DOHH2 (cell line): ENCODE measurements around the gene MICAL3.
"Not testable (repeated sequence)": the region's sequence is repeated elsewhere in the genome, so short reads cannot be mapped to it uniquely, and the experiment has no call there.

Experiments used
- H3F3A ChIP-seq: fragments of 200-600 bp; sonication (generic), shearing (Covaris generic); 2 replicates; pipeline ENCODE4 v1.6.0; 2016; ENCODE audit warnings: antibody characterized with exemption, mild to moderate bottlenecking; ENCODE audit not compliant: control insufficient read depth, insufficient read depth
- H3K27ac ChIP-seq: fragments of 200-600 bp; sonication (generic); 2 replicates; pipeline ENCODE4 v1.5.1; 2014; ENCODE audit warnings: low read depth, mild to moderate bottlenecking, low read length, moderate library complexity
- H3K27me3 ChIP-seq: fragments of 200-600 bp; sonication (generic); 2 replicates; pipeline ENCODE4 v1.6.1; 2014; ENCODE audit warnings: mild to moderate bottlenecking, low read length, mixed read lengths; ENCODE audit not compliant: control insufficient read depth
- H3K36me3 ChIP-seq: fragments of 200-600 bp; sonication (generic); 2 replicates; pipeline ENCODE4 v1.6.1; 2014; ENCODE audit warnings: mild to moderate bottlenecking, low read length, moderate library complexity, mixed read lengths; ENCODE audit not compliant: control insufficient read depth
- H3K4me1 ChIP-seq: fragments of 200-600 bp; sonication (generic); 2 replicates; pipeline ENCODE4 v1.6.1; 2014; ENCODE audit warnings: mild to moderate bottlenecking, low read length, mixed read lengths; ENCODE audit not compliant: control insufficient read depth
- H3K4me2 ChIP-seq: fragments of 200-600 bp; sonication (generic); 2 replicates; pipeline ENCODE4 v1.6.0; 2014; ENCODE audit warnings: mild to moderate bottlenecking, low read length, moderate library complexity
- H3K4me3 ChIP-seq: fragments of 200-600 bp; sonication (generic); 2 replicates; pipeline ENCODE4 v1.5.1; 2014; ENCODE audit warnings: mild to moderate bottlenecking, low read length, mixed read lengths
- H3K79me2 ChIP-seq: fragments of 200-600 bp; sonication (generic); 2 replicates; pipeline ENCODE4 v1.6.1; 2014; ENCODE audit warnings: mild to moderate bottlenecking, low read length, mixed read lengths; ENCODE audit not compliant: control insufficient read depth
- H3K9me2 ChIP-seq: fragments of 200-600 bp; sonication (generic); replicated peaks from 2 replicates; pipeline ENCODE4 v1.6.1; 2014; ENCODE audit warnings: mild to moderate bottlenecking, low read length, mixed read lengths; ENCODE audit not compliant: control insufficient read depth
- H3K9me3 ChIP-seq: fragments of 200-600 bp; sonication (generic); 2 replicates; pipeline ENCODE4 v1.6.1; 2014; ENCODE audit warnings: antibody characterized with exemption, low read length, mixed read lengths; ENCODE audit not compliant: control insufficient read depth, insufficient read depth
- H4K20me1 ChIP-seq: fragments of 200-600 bp; sonication (generic); 2 replicates; pipeline ENCODE4 v1.6.0; 2014; ENCODE audit warnings: low read depth, mild to moderate bottlenecking, antibody characterized with exemption, low read length, moderate library complexity; ENCODE audit not compliant: control insufficient read depth, insufficient read depth
- CTCF ChIP-seq: fragments of 200-600 bp; sonication (generic); IDR thresholded peaks from one replicate; pipeline ENCODE4 v1.5.1; 2014; ENCODE audit warnings: antibody characterized with exemption, mild to moderate bottlenecking, low read depth, low read length; ENCODE audit not compliant: poor library complexity, severe bottlenecking
- EZH2phosphoT487 ChIP-seq: fragments of 200-600 bp; sonication (generic); IDR thresholded peaks from 2 replicates; pipeline ENCODE4 v1.6.1; 2017; ENCODE audit warnings: borderline replicate concordance, mild to moderate bottlenecking, antibody characterized with exemption, low read length, moderate library complexity, mixed read lengths

MICAL3 gene

GRCh38 chr22:17769013-17769715 is 255.2 kb downstream of the MICAL3 start:
- H3K36me3 ChIP-seq: peaks cover 8% of the 10 kb centered on the region; the same call in 1 of the 2 replicates
- H3K27me3 ChIP-seq: no peaks in the 10 kb centered on the region
- no peaks in the 10 kb centered on the region for H3F3A ChIP-seq
- H3K4me1 ChIP-seq: peaks cover 29% of the 10 kb centered on the region
- no peaks in the 10 kb centered on the region for H3K9me2 ChIP-seq
- no peak overlapping the region for H3K27ac ChIP-seq
- TF ChIP-seq CTCF (no peak), EZH2phosphoT487 (no peak)
- H3K9me3 ChIP-seq: no peaks in the 10 kb centered on the region
- H3K4me3 ChIP-seq: no peak overlapping the region
- H4K20me1 ChIP-seq: peaks cover 16% of the 10 kb centered on the region
- peaks cover 89% of the 10 kb centered on the region for H3K79me2 ChIP-seq
- no peak overlapping the region for H3K4me2 ChIP-seq

GRCh38 chr22:17767233-17768065 is 256.9 kb downstream of the MICAL3 start:
- Histone ChIP-seq H3K4me3 (no peak overlapping the region), H3K27me3 (no peaks in the 10 kb centered on the region), H3K36me3 (peaks cover 8% of the 10 kb centered on the region; the same call in 1 of the 2 replicates), H3K4me2 (no peak overlapping the region), H3F3A (no peaks in the 10 kb centered on the region), H3K27ac (no peak overlapping the region), H4K20me1 (peaks cover 11% of the 10 kb centered on the region), H3K79me2 (peaks cover 92% of the 10 kb centered on the region), H3K9me2 (no peaks in the 10 kb centered on the region), H3K9me3 (no peaks in the 10 kb centered on the region), H3K4me1 (peaks cover 21% of the 10 kb centered on the region)
- TF ChIP-seq EZH2phosphoT487 (no peak), CTCF (no peak)

- not testable (repeated sequence) for H3F3A ChIP-seq, H3K4me1 ChIP-seq, H3K4me2 ChIP-seq, H3K27me3 ChIP-seq, H3K9me2 ChIP-seq, H3K36me3 ChIP-seq, H3K4me3 ChIP-seq, H3K9me3 ChIP-seq, H3K27ac ChIP-seq, H4K20me1 ChIP-seq
- H3K79me2 ChIP-seq: peaks cover 86% of the 10 kb centered on the region
These were observed 259.5 kb downstream of the MICAL3 start for GRCh38 chr22:17764852-17765251.

GRCh38 chr22:17764036-17764435 is 260.3 kb downstream of the MICAL3 start:
- Histone ChIP-seq H4K20me1 (0 out of 2 replicates have a peak, but pooled peaks cover 4% of the 10 kb centered on the region), H3K4me1 (no peaks in the 10 kb centered on the region), H3K27ac (no peak overlapping the region), H3K36me3 (no peaks in the 10 kb centered on the region), H3K9me2 (no peaks in the 10 kb centered on the region), H3K27me3 (no peaks in the 10 kb centered on the region), H3K4me2 (no peak overlapping the region), H3K79me2 (peaks cover 81% of the 10 kb centered on the region), H3K9me3 (no peaks in the 10 kb centered on the region), H3F3A (no peaks in the 10 kb centered on the region), H3K4me3 (no peak overlapping the region)
- no peak for TF ChIP-seq EZH2phosphoT487
- no peak for TF ChIP-seq CTCF

GRCh38 chr22:17763442-17763841 is 260.9 kb downstream of the MICAL3 start:
- H3K9me2 ChIP-seq, H3K27ac ChIP-seq, H3K36me3 ChIP-seq, H3K4me2 ChIP-seq, H4K20me1 ChIP-seq, H3K4me3 ChIP-seq, H3K4me1 ChIP-seq, H3K9me3 ChIP-seq, H3F3A ChIP-seq, H3K27me3 ChIP-seq: not testable (repeated sequence)
- H3K79me2 ChIP-seq: peaks cover 84% of the 10 kb centered on the region
